AG09319 (cell line): ENCODE measurements around the gene CBX3.
"Not testable (repeated sequence)": the region's sequence is repeated elsewhere in the genome, so short reads cannot be mapped to it uniquely, and the experiment has no call there.

ENCODE experiments used
- DNase-seq: peaks from one replicate; pipeline ENCODE4 v3.0.0-alpha.2; 2010; ENCODE audit warnings: low read depth; ENCODE audit errors: extremely low read depth
- CTCF ChIP-seq: IDR thresholded peaks from 2 replicates; pipeline ENCODE4 v1.5.1; 2011; ENCODE audit warnings: low read depth, mild to moderate bottlenecking, inconsistent platforms, low read length, moderate library complexity

The CBX3 gene

DNA sequence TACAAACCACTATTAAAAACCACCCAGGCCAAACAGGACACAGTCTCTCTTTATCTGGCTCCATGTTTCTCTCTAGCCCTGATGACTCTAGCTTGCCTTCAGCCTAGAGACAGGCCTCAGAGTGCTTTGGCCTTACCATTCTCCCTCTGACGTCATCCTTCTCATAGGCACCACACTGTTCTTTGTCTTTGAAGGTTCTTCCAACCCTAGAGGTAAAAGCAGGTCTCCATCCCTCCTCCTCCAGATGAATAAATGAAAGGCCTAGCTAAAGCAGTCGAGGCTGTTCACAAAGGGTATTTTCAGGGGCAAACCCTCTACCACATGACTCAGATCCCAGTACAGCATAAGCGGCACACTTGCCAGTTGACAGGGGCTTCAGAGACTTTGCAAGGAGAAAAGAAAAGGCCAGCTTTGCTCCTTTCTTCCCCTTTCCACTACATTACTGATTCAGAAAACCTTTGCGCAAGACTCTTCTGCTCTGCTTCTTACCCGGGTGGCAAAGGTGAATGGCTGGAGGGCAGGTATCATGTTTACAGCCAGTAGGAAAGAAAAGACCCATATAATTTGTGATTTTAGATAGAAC, 34.8 kb upstream of the CBX3 start:
- DNase-seq = no peak
- TF ChIP-seq CTCF = no peak

DNA sequence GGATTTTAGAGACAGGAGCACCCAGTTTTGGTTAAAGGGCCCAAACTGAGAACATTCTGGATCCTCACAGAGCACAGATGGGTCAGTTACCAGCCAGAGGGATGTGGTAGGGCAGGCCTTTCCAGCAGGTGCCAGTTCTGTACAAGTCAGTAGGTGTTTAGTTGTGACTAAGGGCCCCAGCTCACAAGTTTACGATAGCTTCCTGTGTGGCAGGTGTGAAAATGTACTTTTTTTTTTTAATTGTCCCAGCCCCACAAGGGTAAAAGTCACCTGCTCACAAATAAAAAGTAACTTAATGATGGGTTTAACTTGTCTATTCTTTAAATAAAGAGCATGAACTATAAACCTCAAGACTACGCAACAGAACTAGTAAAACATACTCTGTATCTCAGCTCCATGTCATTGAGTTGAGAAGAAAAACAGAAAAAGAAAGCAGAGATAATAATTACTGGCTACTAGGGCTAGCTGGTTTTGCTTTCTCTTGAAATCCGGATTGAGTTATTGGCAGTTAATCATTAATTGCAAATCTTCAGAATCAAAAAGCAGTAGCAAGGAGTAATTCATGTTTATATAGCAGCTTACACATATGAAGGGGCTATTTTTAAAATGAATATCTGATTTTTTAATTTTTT, 34.1 kb upstream of the CBX3 start:
- no peak for TF ChIP-seq CTCF

DNA sequence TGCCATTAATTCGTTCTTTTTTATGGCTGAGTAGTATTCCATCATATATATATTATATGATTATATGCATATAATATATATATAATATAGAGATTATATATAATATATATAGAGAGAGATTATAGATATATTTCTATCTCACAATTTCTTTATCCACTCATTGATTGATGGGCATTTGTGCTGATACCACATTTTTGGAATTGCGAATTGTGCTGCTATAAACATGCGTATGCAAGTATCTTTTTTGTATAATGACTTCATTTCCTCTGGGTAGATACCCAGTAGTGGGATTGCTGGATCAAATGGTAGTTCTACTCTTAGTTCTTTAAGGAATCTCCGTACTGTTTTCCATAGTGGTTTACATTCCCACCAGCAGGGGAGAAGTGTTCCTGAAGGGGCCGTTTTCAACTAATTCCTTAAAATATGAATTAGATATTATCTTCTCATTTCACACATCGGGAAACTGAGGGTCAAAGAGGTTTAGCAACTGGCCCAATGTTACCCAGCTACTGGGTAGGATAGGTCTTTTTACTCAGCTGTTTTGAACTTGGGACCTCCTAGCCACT, 33.0 kb upstream of the CBX3 start:
- DNase-seq = no peak
- TF ChIP-seq CTCF = no peak

More for the DNA sequence above, 34.1 kb upstream of the CBX3 start:
- DNase-seq = no peak

DNA sequence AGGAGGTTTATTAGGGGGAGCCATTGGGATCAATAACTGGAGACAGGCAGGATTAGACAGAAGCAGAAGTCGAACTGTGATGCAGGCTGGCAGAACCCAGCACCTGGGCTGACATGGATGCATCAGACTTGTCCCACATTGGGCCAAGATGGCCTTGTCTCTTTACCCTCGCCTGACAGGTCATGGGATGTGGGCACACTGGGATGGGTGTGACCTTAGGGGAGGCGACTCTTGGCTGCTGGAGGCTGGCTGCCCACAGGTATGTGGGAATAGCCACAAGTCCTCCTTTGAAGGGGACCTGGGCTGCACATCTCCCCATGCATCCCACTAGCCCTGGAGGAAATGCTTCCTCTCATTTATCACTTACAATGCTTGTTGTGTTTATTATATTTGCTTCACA, 32.3 kb upstream of the CBX3 start:
- no peak for DNase-seq
- no peak for TF ChIP-seq CTCF

- DNase-seq = no peak
Observed at GRCh38 chr7:26170663-26171062, 30.9 kb upstream of the CBX3 start.

DNA sequence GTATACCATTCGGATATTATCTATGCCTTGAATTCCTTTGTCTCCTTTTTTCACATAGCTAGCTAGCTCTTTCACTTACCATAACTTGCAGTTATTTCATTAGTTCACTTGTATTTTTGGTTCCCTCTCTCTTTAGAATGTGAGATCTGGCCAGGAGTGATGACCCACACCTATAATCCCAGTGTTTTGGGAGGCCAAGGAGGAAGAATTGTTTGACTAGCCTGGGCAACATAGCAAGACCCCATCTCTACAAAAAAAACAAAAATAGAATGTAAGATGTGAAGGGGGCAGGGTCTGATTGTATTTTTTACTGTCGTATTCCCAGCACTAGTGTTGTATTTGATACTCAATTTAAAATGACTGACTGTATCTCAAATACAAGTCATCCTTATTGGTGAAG, 29.9 kb upstream of the CBX3 start:
- no peak for DNase-seq
- no peak for TF ChIP-seq CTCF

More at GRCh38 chr7:26170663-26171062, 30.9 kb upstream of the CBX3 start:
- no peak for TF ChIP-seq CTCF

GRCh38 chr7:26172048-26172447, 29.5 kb upstream of the CBX3 start:
- no peak for TF ChIP-seq CTCF
- DNase-seq = no peak

DNA sequence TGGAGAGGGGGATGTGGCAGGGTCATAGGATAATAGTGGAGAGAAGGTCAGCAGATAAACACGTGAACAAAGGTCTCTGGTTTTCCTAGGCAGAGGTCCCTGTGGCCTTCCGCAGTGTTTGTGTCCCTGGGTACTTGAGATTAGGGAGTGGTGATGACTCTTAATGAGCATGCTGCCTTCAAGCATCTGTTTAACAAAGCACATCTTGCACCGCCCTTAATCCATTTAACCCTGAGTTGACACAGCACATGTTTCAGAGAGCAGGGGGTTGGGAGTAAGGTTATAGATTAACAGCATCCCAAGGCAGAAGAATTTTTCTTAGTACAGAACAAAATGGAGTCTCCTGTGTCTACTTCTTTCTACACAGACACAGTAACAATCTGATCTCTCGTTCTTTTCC, 25.6 kb upstream of the CBX3 start:
- DNase-seq = not testable (repeated sequence)

DNA sequence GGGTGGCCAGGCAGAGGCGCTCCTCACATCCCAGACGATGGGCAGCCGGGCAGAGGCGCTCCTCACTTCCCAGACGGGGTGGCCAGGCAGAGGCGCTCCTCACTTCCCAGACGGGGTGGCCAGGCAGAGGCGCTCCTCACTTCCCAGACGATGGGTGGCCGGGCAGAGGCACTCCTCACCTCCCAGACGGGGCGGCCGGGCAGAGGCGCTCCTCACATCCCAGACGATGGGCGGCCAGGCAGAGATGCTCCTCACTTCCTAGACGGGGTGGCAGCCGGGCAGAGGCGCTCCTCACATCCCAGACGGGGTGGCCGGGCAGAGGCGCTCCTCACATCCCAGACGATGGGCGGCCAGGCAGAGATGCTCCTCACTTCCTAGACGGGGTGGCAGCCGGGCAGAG, 24.8 kb upstream of the CBX3 start:
- not testable (repeated sequence) for DNase-seq

DNA sequence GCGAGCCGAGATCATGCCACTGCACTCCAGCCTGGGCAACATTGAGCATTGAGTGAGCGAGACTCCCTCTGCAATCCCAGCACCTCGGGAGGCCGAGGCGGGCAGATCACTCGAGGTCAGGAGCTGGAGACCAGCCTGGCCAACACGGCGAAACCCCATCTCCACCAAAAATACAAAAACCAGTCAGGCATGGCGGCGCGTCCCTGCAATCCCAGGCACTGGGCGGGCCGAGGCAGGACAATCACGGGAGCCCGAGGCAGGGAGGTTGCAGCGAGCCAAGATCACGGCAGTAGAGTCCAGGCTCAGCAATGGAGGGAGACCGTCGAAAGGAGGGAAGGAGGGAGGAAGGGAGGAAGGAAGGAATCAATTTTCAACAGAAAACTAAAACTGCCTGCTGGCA, 24.3 kb upstream of the CBX3 start:
- DNase-seq = not testable (repeated sequence)
